Breast epithelium (tissue), 3 donors: ENCODE measurements around the gene MNT.
"Not testable (repeated sequence)": the region's sequence is repeated elsewhere in the genome, so short reads cannot be mapped to it uniquely, and the experiment has no call there.

Source experiments
- POLR2A ChIP-seq: fragments of 450-650 bp; IDR thresholded peaks from one replicate; pipeline ENCODE4 v1.6.1; 2016; ENCODE audit warnings: antibody characterized with exemption, mild to moderate bottlenecking, moderate library complexity
- TF ChIP-seq, protein P1 (sequence below), 3 donors: fragments of 450-650 bp; IDR thresholded peaks; one replicate each; pipeline ENCODE4 v1.5.1; 2016 to 2017; ENCODE audit warnings: antibody characterized with exemption in 3 of 3, mild to moderate bottlenecking in 3 of 3, moderate library complexity in 3 of 3

DNA sequence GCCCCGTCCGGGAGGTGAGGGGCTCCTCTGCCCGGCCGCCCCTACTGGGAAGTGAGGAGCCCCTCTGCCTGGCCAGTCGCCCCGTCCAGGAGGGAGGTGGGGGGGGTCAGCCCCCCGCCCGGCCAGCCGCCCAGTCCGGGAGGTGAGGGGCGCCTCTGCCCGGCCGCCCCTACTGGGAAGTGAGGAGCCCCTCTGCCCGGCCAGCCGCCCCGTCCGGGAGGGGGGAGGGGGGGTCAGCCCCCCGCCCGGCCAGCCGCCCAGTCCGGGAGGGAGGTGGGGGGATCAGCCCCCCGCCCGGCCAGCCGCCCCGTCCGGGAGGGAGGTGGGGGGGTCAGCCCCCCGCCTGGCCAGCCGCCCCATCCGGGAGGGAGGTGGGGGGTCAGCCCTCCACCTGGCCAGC, 46.6 kb upstream of the MNT start:
- TF ChIP-seq, protein P1, sequence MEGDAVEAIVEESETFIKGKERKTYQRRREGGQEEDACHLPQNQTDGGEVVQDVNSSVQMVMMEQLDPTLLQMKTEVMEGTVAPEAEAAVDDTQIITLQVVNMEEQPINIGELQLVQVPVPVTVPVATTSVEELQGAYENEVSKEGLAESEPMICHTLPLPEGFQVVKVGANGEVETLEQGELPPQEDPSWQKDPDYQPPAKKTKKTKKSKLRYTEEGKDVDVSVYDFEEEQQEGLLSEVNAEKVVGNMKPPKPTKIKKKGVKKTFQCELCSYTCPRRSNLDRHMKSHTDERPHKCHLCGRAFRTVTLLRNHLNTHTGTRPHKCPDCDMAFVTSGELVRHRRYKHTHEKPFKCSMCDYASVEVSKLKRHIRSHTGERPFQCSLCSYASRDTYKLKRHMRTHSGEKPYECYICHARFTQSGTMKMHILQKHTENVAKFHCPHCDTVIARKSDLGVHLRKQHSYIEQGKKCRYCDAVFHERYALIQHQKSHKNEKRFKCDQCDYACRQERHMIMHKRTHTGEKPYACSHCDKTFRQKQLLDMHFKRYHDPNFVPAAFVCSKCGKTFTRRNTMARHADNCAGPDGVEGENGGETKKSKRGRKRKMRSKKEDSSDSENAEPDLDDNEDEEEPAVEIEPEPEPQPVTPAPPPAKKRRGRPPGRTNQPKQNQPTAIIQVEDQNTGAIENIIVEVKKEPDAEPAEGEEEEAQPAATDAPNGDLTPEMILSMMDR (IDR thresholded peaks at IDR 0.05), result not testable (repeated sequence)
- not testable (repeated sequence) for TF ChIP-seq POLR2A
